ENCODE measurements around the gene SLC2A5.
"Not testable (repeated sequence)": the region's sequence is repeated elsewhere in the genome, so short reads cannot be mapped to it uniquely, and the experiment has no call there.

Gene SLC2A5

DNA sequence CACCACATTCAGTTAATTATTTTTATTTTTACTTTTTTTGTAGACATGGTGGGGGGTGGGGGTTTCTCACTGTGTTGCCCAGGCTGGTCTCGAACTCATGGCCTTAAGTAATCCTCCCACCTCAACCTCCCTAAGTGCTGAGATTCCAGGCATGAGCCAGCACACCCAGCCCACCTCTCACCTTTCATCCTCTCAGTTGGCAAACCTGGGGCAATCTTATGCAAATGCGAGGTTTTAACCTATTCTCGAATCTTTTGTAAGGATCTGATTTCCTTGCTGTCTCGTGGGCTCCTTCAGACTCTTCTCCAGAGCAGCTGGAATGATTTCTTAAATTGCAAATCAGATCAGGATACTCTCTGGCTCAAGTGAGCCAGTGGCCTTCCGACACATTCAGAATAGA, 36.1 kb downstream of the SLC2A5 start:
- DNase-seq = no peak

DNA sequence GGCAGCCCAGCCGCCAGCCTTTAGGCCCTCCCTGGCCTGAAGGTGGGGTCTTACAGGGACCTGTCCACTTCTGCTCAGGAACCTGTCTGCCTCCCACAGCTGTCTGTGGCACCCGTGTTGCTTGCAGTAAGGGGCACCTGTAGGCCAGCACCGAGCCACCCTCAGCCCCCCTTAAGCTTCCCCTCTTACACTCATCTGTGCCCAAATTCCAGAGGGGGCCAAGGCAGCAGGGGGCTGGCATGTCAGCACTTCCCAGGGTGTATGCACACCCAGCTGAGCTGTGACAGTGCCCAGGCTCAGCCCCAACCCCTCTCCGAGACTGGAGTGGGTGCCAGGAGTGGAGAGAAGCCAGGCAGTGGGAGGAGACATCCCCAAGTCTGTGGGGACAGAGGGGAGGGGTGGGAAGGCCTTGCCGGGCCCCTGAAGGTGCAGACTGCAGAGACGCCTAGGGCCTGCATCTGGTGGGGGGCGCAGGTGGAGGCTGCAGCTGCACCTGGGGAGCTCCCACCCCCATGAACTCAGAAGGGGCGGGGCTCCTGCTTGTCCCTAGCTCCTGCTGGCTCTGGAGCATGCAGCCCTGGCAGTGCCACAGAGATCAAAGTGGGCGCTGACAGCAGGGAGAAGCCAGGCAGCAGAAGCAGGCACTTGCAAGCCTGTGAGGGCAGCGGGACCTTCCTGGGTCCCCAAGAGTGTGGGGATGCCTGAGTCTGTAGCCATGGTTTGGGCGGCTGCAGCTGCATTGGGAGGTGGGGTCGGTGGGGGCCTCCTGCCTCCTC, 37.8 kb downstream of the SLC2A5 start:
- no peak for DNase-seq

DNA sequence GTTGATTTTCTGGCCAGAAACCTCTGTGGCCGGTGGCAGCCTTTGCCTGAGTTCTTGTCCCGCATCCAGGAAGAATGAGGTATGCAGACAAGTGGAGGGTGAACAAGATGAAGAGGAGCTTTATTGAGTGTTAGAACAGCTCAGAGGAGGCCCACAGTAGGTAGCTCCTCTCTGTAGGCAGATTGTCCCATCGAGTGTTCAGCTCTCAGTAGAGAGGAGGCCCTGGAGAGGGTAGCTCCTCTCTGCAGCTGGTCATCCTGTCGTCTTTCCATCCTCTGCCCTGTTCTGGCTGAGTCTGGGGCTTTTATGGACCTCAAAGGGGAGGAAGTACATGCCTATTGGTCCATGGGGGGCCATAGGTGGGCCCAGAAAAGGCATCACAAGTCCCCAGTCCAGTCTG, 38.4 kb downstream of the SLC2A5 start:
- DNase-seq = not testable (repeated sequence)

DNA sequence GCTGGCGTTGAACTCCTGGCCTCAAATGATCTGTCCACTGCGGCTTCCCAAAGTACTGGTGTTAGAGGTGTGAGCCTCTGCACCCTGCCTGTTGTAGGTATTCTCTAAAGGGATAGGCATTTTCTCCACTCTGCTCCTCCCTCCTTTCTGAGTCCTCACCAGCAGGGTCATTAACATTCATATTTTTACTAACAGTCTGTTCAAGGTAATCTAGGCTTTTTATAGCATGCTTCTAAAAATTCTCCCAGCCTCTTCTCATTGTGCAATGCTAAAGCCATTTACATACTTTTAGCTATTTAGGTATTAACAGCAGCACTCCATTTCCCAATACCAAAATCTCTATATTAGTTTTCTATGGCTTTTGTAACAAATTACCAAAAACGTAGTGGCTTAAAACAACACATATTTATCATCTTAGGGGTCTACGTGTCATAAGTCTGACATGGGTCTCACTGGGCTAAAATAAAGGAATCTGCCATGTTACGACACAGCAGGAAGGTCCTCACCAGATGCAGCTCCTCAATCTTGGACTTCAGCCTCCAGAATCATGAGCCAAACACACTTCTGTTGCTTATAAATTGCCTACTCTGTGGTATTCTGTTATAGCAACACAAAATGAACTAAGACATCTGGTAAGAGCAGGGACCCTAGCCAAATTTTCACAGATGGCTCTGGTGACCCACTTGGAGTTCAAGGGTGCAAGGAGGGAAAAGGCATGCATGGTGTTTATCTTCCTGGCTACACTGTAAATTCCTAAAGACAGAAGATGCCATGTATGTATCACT, 40.3 kb downstream of the SLC2A5 start:
- no peak for DNase-seq

- no peak for DNase-seq
Observed at GRCh38 chr1:9027307-9027706, 42.1 kb downstream of the SLC2A5 start.

GRCh38 chr1:9025449-9025848, 44.0 kb downstream of the SLC2A5 start:
- no peak for DNase-seq

DNA sequence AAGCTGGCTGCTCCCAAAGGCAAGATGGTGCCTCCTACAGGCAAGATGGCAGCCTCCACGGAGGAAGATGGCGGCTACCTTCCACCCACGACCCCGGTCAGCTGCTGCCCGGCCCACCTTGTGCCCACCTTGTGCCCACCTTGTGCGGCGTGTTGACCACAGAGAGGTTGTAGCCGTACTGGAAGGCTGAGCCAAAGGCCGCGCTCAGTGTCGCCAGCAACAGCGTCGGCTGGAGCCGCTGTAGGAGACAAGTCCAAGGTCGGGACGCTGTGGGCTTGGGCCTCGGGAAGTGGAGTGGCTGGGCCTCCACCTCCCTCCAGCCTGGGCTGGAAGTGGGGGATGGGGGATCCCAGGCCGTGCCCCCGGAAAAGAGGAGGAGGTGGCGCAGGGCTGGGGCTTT, 44.6 kb downstream of the SLC2A5 start:
- DNase-seq = no peak

- DNase-seq = no peak
Observed at GRCh38 chr1:9022773-9023172, 46.7 kb downstream of the SLC2A5 start.

DNA sequence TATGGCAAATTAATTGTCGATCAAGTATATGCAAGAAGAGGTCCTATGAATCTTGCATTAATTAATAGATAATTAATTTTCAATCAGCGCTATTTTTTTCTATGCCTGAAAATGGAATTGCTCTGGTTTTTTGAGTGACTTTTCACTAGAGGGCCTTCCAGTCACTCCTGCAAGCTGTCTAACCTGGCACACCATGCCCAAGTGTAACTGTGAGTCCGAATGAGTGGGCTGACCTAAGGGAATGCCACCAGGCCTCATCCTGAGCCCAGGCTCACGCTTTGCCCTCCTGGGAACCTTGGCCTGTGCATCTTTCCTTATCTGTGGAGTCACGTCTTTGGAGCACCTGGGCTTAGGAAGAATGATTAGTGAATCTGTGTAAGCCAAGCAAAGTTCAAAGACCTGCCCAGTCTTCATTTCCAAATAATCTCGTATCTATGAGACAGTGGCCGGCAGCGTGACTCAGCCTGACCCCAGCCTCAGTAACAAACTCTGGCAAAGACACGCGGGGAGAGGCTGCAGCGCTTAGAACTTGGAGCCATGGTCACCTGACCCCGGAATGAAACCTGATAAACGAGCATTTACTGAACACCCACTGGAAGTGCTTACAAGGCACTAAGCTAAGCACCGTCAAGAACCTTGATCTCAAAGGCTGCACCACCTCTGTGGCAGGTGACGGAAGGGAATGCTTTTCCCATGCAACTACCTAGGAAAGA, 47.3 kb downstream of the SLC2A5 start:
- DNase-seq = not testable (repeated sequence)

DNA sequence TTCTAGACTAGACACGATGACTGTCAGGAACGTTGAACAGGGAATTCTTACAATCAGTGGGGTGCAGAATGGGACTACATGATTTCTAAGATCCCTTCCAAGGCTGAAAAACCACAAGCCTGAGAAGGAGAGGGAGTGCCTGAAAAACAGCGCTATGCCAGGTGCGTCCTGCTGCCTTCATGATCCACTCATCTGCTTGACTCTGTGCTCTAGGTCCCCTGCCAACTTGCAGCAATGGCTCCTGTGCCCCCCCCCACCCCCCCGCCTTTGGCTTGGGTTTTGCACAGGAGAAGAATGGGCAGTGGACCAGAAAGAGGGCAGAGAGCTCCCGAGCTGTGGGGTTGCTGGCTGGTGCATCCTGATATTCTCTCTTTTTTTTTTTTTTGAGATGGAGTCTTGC, 49.1 kb downstream of the SLC2A5 start:
- no peak for DNase-seq

GRCh38 chr1:9019896-9020295, 49.5 kb downstream of the SLC2A5 start:
- no peak for DNase-seq

- no peak for DNase-seq
Observed at GRCh38 chr1:9018333-9018732, 51.1 kb downstream of the SLC2A5 start.

GRCh38 chr1:9016455-9016854, 53.0 kb downstream of the SLC2A5 start:
- no peak for DNase-seq

DNA sequence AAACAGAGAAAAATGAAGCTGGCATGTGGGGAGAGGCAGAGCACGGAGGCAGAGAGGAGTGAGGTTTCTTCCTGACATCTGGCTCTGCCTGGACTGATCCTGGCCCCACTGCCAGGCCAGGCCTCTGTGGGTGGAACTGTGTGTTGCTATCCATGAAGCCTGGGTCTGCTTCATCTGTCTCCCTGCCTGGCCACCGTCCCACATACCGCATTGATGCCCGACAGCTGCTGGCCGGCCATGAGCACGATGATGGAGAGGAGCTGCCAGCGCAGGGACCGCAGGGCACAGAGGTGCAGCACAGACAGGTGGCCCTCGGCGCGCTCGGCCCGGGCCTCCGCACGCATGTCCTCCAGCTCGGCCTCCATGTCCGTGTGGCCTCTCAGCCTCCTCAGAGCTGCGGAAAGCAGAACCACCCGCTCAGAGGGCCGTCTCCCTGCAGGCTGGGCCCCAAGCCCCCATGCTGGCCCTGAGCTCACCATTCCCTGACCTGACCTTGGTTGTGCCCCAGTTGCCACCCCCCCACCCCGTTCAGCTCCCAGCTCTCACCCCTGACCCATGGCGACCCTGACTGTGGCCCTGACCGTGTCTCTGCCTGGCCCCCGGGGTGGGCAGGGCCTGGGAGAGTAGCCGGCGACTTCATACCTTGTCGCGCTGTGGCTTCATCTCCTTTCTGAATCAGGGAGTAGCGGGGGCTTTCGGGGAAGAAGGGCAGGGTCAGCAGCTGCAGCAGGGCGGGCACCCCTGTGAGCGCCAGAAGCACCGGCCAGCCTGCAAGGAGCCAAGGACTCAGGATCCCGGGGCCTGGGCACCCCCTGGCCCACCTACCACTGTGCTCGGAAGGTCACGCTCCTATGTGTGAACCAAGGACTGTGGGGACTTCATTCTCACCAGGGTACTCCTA, 54.7 kb downstream of the SLC2A5 start:
- no peak for DNase-seq

GRCh38 chr1:9013819-9014218, 55.6 kb downstream of the SLC2A5 start:
- DNase-seq = no peak

GRCh38 chr1:9010781-9011323, 58.6 kb downstream of the SLC2A5 start:
- no peak for DNase-seq

DNA sequence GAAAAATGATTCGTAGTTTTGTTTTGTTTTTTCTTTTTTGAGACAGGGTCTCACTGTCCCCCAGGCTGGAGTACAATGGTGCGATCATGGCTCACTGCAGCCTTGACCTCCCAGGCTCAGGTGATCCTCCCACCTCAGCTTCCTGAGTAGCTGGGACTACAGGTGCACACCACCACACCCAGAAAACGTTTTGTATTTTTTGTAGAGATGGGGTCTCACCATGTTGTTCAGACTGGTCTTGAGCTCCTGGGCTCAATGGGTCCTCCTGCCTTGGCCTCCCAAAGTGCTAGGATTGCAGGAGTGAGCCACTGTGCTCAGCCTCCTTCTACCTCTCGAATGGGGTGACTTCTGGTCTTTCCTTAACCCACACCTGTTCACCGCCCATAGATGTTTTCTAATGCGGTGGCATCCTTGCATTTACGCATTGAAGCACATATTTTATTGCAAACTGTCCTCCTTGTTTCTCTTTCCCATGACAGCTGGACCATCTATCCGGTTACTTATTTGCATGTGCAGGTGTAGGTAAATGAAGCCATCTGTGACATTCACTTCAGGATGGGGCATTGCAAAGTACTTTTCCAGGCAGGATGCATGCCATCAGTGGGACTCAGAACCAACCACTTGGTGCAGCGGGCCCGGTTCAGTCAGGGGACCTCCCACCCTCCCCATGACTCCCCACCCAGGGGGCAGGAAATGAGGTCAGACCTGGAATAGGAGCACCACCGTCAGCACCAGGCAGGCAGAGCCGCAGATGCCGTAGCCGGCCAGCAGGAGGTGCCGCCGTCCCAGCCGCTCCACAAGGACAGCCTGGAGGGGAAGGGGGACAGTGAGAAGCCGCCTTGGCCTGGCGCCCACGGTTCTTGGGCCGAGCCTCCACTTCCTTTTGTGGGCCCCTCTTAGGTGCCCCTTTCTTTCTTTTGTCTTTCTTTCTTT, 59.7 kb downstream of the SLC2A5 start:
- no peak for DNase-seq

DNA sequence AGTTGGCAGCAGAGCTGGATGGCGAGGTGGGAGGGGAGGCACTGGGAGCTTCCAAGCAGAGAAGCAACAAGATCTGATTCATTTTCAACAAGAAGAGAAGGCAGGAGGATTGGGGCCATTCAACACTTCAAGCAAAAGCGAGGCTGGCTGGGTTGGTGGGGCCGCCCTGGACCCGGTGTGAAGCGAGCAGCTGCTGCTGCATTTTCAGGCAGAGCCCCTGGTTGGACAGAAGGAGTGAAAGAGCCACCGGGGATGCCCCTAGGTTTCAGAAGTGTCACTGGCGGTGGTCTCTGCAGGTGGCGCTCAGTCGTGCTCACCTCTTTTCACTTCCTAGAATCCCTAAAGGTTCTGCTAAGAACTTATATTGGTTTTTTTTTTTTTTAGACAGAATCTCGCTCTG, 61.2 kb downstream of the SLC2A5 start:
- DNase-seq = no peak

GRCh38 chr1:9006956-9007615, 62.3 kb downstream of the SLC2A5 start:
- no peak for DNase-seq

DNA sequence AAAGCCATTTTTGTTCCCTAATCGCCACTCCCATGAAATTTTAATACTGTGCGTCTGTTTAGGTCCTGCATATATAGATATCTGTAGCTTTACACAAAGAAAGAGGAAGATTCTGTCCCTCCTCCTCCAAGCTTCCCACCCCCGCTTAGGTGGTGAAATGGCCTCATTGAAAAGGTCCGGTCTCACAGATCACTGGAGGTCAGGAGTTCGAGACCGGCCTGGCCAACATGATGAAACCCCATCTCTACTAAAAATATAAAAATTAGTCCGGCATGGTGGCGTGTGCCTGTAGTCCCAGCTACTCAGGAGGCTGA, 64.1 kb downstream of the SLC2A5 start:
- DNase-seq = no peak

All from T-helper 9 cell (primary cell).